CD4-positive, alpha-beta T cell treated with Interleukin-4 for 4 hours (primary cell): Measurements from ENCODE around the gene GLG1.
"Not testable (repeated sequence)": the region's sequence is repeated elsewhere in the genome, so short reads cannot be mapped to it uniquely, and the experiment has no call there.

Experiments
- DNase-seq: peaks from one replicate; pipeline ENCODE4 v3.0.0-alpha.2; 2020

Gene GLG1

GRCh38 chr16:74606521-74607309, at the start of gene GLG1:
Gene GLG1 (minus strand): TSS chr16:74607114. CDS start chr16:74607094, 20 bp downstream.
- DNase-seq: peak; percentile 85

- DNase-seq: no peak
Measured at GRCh38 chr16:74654536-74655050, 47.7 kb upstream of the GLG1 start.

GRCh38 chr16:74652883-74653282, 46.0 kb upstream of the GLG1 start:
- DNase-seq: not testable (repeated sequence)

DNA sequence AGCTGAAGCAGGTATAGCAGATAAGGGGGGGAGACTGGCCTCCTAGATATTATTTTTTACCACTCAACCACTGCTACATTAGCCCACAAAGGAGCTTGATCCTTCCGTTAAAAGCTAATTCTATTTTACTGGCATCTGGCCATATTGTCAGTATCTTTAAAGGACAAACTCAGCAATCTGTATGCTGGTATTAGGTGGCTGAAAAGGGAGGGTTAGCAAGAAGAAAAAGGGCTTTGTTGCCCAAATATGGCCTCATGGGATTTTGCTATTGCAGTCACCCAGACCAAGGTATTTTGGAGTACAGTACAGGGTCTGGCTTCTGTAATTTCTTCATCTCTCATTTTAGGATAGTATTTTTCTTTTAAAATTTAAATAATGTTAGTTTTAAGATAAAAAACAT, 45.3 kb upstream of the GLG1 start:
- DNase-seq: no peak

DNA sequence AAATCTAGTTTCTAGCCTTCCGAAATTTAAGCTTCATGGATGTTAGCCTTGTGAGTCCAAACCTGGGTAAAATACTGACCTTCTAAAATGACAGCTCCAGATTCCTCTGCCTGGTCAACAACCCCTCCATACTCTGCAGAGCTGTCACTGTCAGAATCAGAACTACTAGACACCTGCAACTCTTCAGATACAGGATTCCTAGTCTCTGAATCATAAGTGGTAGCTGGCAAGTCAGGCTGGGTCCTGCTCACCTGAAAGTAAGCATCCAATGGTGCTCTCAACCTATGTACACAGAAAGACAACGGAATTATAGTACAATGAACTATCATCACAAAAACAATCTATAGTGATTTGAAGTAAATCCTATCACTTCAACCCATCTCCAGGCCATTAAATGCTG, 44.9 kb upstream of the GLG1 start:
- no peak for DNase-seq

- peak; percentile 13 for DNase-seq
Measured at GRCh38 chr16:74650966-74651567, 44.2 kb upstream of the GLG1 start.

DNA sequence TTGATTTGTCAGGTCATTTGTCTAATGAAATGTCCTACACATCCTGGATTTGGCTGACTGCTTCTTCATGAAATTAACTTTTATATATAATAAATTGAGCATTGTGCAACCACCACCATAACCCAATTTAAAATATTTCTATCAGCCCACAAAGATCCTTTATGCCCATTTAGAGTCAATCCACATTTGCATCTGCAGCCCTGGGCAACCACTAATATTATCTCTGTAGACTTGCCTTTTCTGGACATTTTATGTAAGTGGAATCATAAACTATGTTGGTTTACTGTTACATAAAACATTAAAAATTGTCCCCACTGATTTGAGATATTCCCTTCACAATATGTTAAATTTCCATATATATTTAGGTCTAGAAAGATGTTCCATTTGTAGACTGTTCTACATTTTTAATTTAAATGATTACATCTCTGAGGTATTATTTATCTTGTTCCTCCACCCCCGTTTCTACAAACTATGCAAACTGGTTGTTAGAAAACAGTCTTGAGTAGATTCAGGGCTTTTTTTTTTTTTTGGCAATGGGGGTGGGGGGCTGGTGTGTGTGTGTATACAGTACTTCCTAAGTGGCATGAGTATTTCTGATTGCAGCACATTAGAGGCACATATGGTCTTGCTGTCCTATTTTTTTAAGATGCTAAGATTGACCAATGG, 43.1 kb upstream of the GLG1 start:
- DNase-seq: no peak

DNA sequence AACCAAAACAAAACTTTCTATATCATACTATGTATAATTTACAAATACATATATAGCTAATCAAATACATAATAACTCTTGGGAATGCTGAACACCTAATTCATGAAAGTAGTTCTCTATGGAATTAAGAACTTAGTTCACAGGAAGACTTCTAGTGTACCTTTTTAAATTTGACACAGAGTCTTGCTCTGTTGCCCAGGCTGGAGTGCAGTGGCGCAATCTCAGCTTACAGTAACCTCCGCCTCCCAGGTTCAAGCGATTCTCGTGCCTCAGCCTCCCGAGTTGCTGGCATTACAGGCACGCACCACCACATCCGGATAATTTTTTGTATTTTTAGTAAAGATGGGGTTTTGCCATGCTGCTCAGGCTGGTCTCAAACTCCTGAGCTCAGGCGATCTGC, 35.1 kb upstream of the GLG1 start:
- no peak for DNase-seq

DNA sequence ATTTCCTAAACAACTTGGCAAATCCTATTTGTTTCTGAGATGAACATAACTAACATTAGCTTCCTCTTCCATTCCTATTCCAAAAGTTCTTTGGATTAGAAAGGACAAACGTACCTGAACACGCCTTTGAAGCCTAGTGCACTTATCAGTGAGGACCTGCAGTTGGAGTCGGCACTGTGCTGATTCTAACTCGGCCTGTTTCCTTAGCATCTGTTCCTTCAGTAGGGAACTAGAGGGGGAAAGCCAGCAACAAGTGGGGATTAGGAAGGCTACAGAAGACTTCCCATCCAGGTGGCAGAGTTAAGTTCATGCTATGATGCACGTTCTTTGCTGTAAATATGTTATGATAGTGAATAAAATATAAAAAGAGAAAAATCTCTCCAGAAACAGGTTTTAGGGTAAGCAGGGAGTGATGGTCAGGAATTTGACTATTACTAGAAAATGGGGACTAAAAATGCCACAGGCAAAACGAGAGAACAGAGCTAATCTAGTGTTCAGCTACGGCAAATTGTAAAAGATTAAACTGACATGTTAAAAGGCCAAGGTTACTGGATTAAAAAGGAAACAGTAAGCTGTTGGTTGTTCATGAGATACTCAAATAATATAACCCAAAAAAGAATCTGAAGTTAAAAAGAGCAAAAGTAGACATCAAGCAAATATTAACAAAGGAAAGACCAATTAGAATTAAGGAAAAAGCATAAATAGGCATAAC, 31.0 kb upstream of the GLG1 start:
- no peak for DNase-seq

DNA sequence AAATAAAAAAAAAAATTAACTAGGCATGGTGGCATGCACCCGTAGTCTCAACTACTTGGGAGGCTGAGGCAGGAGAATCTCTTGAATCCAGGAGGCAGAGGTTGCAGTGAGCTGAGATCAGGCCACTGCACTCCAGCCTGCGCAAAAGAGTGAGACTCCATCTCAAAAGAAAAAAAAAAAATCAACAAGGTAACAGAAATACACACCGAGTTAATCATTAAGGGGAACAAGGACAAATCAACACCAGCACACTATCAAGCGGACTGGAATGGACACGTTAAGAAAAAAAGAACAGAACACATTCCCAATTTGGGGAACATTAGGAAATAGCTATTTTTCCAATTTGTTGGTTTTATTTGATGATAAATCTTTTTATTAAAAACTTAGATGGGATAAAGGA, 28.4 kb upstream of the GLG1 start:
- no peak for DNase-seq

DNA sequence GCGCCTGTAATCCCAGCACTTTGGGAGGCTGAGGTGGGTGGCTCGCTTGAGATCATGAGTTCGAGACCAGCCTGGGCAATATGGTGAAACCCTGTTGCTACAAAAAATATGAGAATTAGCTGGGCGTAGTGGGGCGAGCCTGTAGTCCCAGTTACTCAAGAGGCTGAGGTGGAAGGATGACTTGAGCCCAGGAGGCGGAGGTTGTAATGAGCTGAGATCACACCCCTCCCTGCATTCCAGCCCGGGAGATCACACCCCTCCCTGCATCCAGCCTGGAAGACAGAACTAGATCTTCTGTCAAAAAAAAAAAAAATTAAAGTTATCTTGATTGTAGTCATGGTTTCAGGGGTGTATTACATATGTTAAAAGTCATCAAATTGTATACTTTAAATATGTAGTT, 26.8 kb upstream of the GLG1 start:
- no peak for DNase-seq

- no peak for DNase-seq
Measured at GRCh38 chr16:74627506-74628220, 20.7 kb upstream of the GLG1 start.

DNA sequence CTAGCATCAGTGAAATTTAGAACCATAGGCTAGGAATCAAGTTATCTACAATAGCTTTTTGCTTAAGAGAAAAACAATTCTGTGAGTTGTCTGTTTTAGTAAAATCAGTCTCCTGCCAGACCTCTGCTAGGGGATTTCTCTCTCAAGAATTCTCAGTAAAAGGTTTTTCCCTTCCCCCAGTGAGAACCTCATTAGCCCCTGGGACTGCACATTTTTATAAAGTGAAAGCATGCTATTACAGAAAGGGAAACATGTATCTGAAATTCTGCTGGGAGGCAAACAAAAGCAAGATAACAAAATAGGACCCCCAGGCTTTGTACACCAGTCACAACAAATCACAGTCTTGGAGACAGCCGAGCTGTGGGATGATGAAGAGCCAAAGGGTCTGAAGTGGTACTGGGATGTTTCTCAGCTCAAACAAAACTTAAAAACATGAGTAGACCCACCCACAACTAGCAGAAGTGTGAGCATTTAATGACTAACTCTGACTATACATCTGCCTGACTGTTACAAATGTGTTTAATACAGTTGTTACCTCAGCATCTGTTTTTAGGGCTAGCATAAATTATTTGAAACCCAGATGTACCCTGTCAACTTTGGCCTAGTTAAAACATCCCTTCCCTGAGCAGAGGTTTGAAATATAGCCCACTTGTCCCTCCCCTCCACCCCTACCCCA, 20.0 kb upstream of the GLG1 start:
- no peak for DNase-seq

DNA sequence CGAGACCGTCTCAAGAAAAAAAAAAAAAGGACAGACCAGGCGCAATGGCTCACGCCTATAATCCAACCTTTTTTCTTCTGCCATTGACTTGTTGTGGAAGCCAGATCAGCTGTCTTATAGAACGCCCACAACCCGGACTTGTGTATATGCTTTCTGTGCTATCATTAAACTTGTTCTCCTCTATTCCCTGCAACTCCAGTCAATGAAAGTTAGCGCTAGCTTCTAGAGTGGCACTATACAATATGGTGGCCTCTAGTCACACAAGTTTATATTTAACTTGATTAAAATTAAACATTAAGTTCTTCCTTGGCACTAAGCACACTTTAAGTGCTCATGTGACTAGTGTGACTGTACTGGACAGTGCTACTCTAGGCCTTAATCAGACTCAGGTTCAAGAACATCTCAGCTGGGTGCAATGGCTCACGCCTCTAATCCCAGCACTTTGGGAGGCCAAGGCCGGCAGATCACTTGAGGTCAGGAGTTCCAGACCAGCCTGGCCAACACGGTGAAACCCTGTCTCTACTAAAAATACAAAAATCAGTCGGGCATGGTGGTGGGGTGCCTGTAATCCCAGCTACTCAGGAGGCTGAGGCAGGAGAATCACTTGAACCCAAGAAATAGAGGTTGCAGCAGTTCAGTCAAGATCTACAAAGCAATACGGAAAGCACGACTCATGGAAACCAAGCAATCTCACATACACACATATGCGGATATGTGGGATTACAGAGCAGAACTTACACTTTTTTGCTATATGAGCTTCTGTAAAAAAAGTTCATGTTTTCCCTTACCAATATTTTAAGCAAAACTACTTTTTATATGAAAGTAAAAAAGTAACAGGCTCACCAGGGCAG, 18.8 kb upstream of the GLG1 start:
- DNase-seq: no peak

- no peak for DNase-seq
Measured at GRCh38 chr16:74623839-74624235, 16.9 kb upstream of the GLG1 start.

GRCh38 chr16:74623214-74623838, 16.4 kb upstream of the GLG1 start:
- peak; percentile 63 for DNase-seq

- DNase-seq: no peak
Measured at GRCh38 chr16:74622005-74622404, 15.1 kb upstream of the GLG1 start.

DNA sequence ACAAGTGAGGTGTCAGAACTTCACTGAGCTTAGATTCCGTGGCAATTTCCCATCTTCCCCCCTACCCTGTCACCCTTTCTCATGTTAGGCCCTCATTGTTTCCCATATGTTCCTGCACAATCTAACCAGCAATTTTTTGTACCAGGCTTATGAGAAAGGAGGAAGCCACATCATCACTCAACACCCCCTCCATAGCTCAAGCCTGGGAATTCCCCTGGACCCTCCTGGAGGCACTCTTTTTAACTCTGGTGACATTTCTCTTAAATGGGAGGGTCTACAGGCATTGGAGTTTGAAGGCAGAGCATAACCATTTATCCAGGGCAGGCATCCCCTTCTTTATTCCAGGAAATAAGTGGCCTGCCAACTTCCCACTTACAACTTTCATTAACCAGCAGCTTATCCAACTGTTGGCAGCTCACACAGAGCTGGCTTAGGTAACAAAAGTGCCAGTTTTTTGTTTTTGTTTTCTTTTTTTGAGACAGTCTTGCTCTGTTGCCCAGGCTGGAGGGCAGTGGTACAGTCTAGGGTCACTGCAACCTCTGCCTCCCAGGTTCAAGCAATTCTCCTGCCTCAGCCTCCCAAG, 10.4 kb upstream of the GLG1 start:
- no peak for DNase-seq

- DNase-seq: no peak
Measured at GRCh38 chr16:74611721-74612120, 4.8 kb upstream of the GLG1 start.

DNA sequence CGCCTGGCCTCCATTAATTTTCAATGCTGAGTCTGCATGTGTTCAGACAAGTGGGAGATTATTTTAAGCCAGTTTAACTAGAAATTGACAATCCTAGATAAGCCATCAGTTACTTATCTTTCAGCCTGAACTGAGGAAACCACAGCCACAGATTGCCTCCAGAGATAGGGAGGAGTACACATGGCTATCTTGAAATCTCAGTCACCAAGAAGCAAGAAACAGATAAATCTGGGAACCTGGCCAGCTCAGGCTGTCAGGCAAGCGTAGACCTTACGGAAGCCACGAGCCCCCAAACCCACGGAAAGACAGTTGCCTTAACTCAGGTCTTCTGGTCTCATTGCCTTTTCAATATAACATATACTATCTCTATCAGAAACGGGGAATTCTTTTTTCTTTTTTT, 2.0 kb upstream of the GLG1 start:
- peak; percentile 83 for DNase-seq
